Transverse colon (tissue), 3 donors: ENCODE measurements around the gene KIAA1755.

Source experiments
- CTCF ChIP-seq, 5 experiments: fragments of 200-600 bp in 3 of 5; fragments of 450-650 bp in 2 of 5; sonication (generic) in 3 of 5; IDR thresholded peaks; 1 replicate in 2 of 5; 2 replicates in 3 of 5; pipeline ENCODE4 v1.5.1; 2016 to 2017; ENCODE audit warnings: antibody characterized with exemption in 5 of 5, inconsistent platforms in 3 of 5, mild to moderate bottlenecking in 2 of 5, moderate library complexity in 1 of 5
- EP300 ChIP-seq: sonication (generic); formaldehyde crosslinking; IDR thresholded peaks from one replicate; pipeline ENCODE4 v1.6.1; 2017; ENCODE audit warnings: antibody characterized with exemption, low read depth

GRCh38 chr20:38223743-38224100 is 36.8 kb downstream of the KIAA1755 start:
- TF ChIP-seq CTCF (IDR thresholded peaks at IDR 0.05) (no peak), EP300 (no peak)
